MCF 10A (cell line): Measurements from ENCODE around the gene AMMECR1. TPM values are rescaled to one million over a fixed set of nuclear protein-coding genes. Genes with fewer than 3 reads are reported as not detected.
"Not testable (repeated sequence)": the region's sequence is repeated elsewhere in the genome, so short reads cannot be mapped to it uniquely, and the experiment has no call there.

Source experiments
- BruUV-seq: library from RNA; stranded (reverse); fragments of 400-500 nt; replicated peaks from 2 replicates; lab custom pipeline; 2021; lab: Mats Ljungman, UMichigan
- CTCF ChIA-PET: fragments of 300-600 bp; sonication (Branson Sonifier 250); formaldehyde crosslinking; extraction: SDS; loops from one replicate; lab custom pipeline; 2021; ENCODE audit warnings: antibody characterized with exemption, inconsistent platforms; lab: Yijun Ruan, JAX
- POLR2A ChIA-PET: fragments of 300-600, 350-650 bp; sonication (Branson Sonifier 250); formaldehyde crosslinking; extraction: SDS; loops from one replicate; lab custom pipeline; 2020; ENCODE audit warnings: antibody characterized with exemption, inconsistent platforms; lab: Yijun Ruan, JAX
- DNase-seq: peaks from one replicate; pipeline ENCODE4 v3.0.0-alpha.2; 2018; ENCODE audit not compliant: unreplicated experiment
- H3K27ac Mint-ChIP-seq: one replicate; pipeline ENCODE4 v1.8.0; 2022; ENCODE audit warnings: mild to moderate bottlenecking, low read depth, mixed read lengths; ENCODE audit not compliant: unreplicated experiment
- H3K27me3 Mint-ChIP-seq: one replicate; pipeline ENCODE4 v1.8.0; 2022; ENCODE audit warnings: mixed read lengths; ENCODE audit not compliant: insufficient read depth, unreplicated experiment
- H3K36me3 Mint-ChIP-seq: one replicate; pipeline ENCODE4 v1.8.0; 2022; ENCODE audit warnings: mild to moderate bottlenecking, moderate library complexity, mixed read lengths; ENCODE audit not compliant: insufficient read depth, unreplicated experiment
- H3K4me1 Mint-ChIP-seq: one replicate; pipeline ENCODE4 v1.8.0; 2022; ENCODE audit warnings: mixed read lengths; ENCODE audit not compliant: insufficient read depth, unreplicated experiment
- H3K4me3 Mint-ChIP-seq: one replicate; pipeline ENCODE4 v1.8.0; 2022; ENCODE audit warnings: mild to moderate bottlenecking, moderate library complexity, mixed read lengths; ENCODE audit not compliant: unreplicated experiment
- H3K9me3 Mint-ChIP-seq: one replicate; pipeline ENCODE4 v1.8.0; 2022; ENCODE audit warnings: mixed read lengths; ENCODE audit not compliant: unreplicated experiment
- intact Hi-C: fragments of 100-400 bp; cut with micrococcal nuclease; formaldehyde crosslinking; loops from 2 replicates; pipeline ENCODE4 v1.14.1; 2022
- total RNA-seq: library from RNA; stranded (reverse); gene quantifications from 2 replicates; pipeline ENCODE4 v1.2.3, GENCODE V29; 2022
- TF ChIP-seq, protein P1 (sequence below): fragments of 200-600 bp; IDR thresholded peaks from one replicate; pipeline ENCODE4 v1.8.0; 2022; ENCODE audit warnings: antibody characterized with exemption, mild to moderate bottlenecking; ENCODE audit not compliant: unreplicated experiment

Gene AMMECR1
- total RNA-seq, 1 experiment from 2014 or later: 20.8 TPM

DNA sequence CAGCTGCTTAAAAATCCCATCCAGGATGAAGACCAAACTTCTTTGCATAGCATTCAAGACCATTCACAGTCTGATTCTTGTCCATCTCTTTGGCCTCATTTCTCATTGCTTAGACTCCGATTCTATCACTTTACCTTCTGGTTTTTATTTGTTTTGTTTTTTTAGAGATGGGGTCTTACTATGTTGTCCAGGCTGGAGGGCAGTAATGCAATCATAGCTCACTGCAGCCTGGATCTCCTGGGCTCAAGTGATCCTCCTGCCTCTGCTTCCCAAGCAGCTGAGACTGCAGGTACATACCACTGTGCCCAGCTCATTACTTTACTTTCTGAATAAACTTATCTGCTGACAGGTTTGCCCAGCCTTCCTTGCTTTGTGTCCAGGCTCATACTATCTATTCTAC, 162.1 kb downstream of the AMMECR1 start:
- no TSS peak for BruUV-seq

DNA sequence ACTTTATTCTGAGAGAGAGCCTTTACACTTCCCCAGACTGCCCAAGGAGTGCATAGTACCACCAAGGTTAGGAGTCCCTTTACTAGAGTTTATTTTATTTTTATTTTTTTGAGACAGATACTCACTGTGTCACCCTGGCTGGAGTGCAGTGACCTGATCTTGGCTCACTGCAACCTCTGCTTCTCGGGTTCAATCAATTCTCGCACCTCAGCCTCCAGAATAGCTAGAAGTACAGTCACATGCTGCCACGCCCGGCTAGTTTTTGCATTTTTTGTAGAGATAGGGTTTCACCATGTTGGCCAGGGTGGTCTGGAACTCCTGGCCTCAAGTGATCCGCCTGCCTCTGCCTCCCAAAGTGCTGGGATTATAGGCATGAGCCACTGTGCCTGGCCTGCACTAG, 163.6 kb downstream of the AMMECR1 start:
- H3K9me3 Mint-ChIP-seq, intact Hi-C loops, POLR2A ChIA-PET, BruUV-seq, H3K27ac Mint-ChIP-seq, H3K4me3 Mint-ChIP-seq, DNase-seq, H3K4me1 Mint-ChIP-seq: not testable (repeated sequence)
- CTCF ChIA-PET: interaction anchor here (1.4 to 19.7 kb wide), 3 partner anchors 7 to 256 kb away, joined by 4 to 432 read pairs (median 72); no protein-coding TSS in a partner anchor
- peaks cover 49% of the 10 kb centered on the region for H3K27me3 Mint-ChIP-seq
- H3K36me3 Mint-ChIP-seq: peaks cover 42% of the 10 kb centered on the region

More for the DNA sequence above, 162.1 kb downstream of the AMMECR1 start:
- intact Hi-C loops: no loop called here
- DNase-seq: no peak
- Mint-ChIP-seq H3K36me3 (peaks cover 41% of the 10 kb centered on the region), H3K27me3 (peaks cover 43% of the 10 kb centered on the region), H3K9me3 (no peaks in the 10 kb centered on the region), H3K4me3 (no peak overlapping the region), H3K27ac (no peak overlapping the region), H3K4me1 (peaks cover 12% of the 10 kb centered on the region)
- TF ChIP-seq, protein P1, sequence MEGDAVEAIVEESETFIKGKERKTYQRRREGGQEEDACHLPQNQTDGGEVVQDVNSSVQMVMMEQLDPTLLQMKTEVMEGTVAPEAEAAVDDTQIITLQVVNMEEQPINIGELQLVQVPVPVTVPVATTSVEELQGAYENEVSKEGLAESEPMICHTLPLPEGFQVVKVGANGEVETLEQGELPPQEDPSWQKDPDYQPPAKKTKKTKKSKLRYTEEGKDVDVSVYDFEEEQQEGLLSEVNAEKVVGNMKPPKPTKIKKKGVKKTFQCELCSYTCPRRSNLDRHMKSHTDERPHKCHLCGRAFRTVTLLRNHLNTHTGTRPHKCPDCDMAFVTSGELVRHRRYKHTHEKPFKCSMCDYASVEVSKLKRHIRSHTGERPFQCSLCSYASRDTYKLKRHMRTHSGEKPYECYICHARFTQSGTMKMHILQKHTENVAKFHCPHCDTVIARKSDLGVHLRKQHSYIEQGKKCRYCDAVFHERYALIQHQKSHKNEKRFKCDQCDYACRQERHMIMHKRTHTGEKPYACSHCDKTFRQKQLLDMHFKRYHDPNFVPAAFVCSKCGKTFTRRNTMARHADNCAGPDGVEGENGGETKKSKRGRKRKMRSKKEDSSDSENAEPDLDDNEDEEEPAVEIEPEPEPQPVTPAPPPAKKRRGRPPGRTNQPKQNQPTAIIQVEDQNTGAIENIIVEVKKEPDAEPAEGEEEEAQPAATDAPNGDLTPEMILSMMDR: no peak
- POLR2A ChIA-PET: interaction anchor here (1.2 to 1.6 kb wide), 2 partner anchors 252 to 256 kb away, joined by 4 to 5 read pairs; no protein-coding TSS in a partner anchor
- CTCF ChIA-PET: interaction anchor here (0.7 to 19.7 kb wide), 18 partner anchors 9 to 691 kb away, joined by 3 to 432 read pairs (median 4); no protein-coding TSS in a partner anchor

DNA sequence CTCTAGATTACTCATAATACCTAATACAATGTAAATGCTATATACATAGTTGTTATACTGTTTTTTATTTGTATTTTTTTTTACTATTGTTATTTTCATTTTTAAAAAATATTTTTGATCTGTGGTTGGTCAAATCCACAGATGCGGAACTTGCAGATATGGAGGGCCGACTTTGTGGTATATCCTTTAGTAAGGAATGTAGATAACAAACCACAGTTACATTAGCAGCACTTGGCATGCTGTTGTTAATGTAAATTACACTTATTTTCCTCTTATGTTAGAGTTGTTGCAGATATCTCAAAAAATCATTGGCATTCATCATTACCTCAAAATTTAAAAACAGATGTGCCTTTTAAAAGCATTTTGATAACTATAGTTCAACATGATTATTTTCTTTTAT, 164.0 kb downstream of the AMMECR1 start:
- intact Hi-C loops: no loop called here
- Mint-ChIP-seq H3K4me1 (peaks cover 1% of the 10 kb centered on the region), H3K9me3 (no peaks in the 10 kb centered on the region), H3K27me3 (peaks cover 49% of the 10 kb centered on the region), H3K36me3 (peaks cover 38% of the 10 kb centered on the region), H3K4me3 (no peak overlapping the region), H3K27ac (no peak overlapping the region)
- CTCF ChIA-PET: interaction anchor here (0.6 to 19.7 kb wide), 5 partner anchors 9 to 753 kb away, joined by 3 to 432 read pairs (median 4); no protein-coding TSS in a partner anchor
- no TSS peak for BruUV-seq
- POLR2A ChIA-PET: no interaction called here
- TF ChIP-seq, protein P1: no peak
- no peak for DNase-seq

DNA sequence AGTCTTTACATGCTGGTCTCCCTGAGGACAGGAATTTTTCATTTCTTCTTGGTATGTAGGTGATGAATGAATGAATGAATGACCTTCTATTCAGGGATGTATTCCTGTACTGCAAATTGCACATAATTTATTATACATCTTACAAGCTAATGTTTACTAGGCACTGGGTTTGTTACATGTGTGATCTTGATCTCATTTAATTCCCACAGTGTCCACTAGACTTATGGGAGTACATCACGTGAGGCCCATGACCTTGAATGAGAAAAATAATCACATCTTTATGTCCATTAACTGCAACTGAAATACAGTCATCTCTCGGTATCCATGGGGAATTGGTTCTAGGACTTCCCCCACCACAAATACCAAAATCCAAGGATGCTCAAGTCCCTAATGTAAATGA, 164.6 kb downstream of the AMMECR1 start:
- no peaks in the 10 kb centered on the region for H3K9me3 Mint-ChIP-seq
- no peaks in the 10 kb centered on the region for H3K4me1 Mint-ChIP-seq
- peaks cover 51% of the 10 kb centered on the region for H3K27me3 Mint-ChIP-seq
- no peak overlapping the region for H3K4me3 Mint-ChIP-seq
- H3K27ac Mint-ChIP-seq: no peak overlapping the region
- ChIA-PET POLR2A (no interaction called here), CTCF (interaction anchor here (0.6 to 19.7 kb wide), 7 partner anchors 10 to 753 kb away, joined by 3 to 432 read pairs (median 4); no protein-coding TSS in a partner anchor)
- DNase-seq: no peak
- no TSS peak for BruUV-seq
- peaks cover 40% of the 10 kb centered on the region for H3K36me3 Mint-ChIP-seq
- intact Hi-C loops: no loop called here
- TF ChIP-seq, protein P1: no peak
